Activated T-cell treated with anti-CD3 and anti-CD28 coated beads for 48 hours (primary cell): ENCODE data around the gene LDLR.
"Not testable (repeated sequence)": the region's sequence is repeated elsewhere in the genome, so short reads cannot be mapped to it uniquely, and the experiment has no call there.

Experiments
- DNase-seq: peaks from one replicate; pipeline ENCODE4 v3.0.0-alpha.2; 2020; ENCODE audit warnings: low read depth

Gene LDLR

GRCh38 chr19:11173516-11174155, 84.4 kb downstream of the LDLR start:
- no peak for DNase-seq

GRCh38 chr19:11174336-11174735, 85.1 kb downstream of the LDLR start:
- DNase-seq, result no peak

GRCh38 chr19:11175920-11176319, 86.7 kb downstream of the LDLR start:
- no peak for DNase-seq

DNA sequence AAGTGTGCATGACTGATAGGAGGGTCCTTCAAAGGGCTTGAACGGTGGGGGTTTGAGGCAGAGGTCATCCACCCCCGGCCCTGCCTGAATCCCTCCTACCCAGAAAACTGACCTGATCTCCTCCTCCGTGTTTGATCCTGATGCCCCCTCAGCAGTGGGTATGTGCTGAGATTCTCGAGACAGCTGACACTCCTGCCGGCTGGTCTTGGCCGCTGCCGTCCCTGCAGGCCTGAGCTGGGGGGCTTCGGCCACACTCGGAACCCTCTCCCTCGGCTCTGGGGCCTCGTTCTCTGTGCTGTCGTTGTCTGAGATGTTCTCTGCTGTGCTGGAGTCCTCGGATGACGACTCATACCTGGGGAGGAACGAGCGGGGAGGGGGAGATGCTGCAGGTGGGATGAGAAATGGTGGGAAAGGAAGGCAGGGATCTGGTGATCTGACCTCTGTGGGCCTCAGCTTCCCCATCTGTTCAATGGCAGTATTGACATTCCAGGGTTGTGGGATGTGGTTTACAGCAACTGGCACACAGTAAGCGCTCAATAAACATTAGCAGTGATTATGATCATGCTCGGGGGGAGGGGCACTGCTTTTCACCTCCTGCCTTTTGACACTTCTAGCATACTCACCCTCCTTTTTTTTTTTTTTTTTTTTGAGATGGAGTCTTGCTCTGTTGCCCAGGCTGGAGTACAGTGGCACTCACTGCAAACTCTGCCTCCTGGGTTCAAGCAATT, 87.4 kb downstream of the LDLR start:
- no peak for DNase-seq

- DNase-seq, result no peak
Measured at GRCh38 chr19:11177592-11177991, 88.3 kb downstream of the LDLR start.

GRCh38 chr19:11179145-11179465, 89.8 kb downstream of the LDLR start:
- not testable (repeated sequence) for DNase-seq

GRCh38 chr19:11179716-11180297, 90.5 kb downstream of the LDLR start:
- DNase-seq, result no peak

DNA sequence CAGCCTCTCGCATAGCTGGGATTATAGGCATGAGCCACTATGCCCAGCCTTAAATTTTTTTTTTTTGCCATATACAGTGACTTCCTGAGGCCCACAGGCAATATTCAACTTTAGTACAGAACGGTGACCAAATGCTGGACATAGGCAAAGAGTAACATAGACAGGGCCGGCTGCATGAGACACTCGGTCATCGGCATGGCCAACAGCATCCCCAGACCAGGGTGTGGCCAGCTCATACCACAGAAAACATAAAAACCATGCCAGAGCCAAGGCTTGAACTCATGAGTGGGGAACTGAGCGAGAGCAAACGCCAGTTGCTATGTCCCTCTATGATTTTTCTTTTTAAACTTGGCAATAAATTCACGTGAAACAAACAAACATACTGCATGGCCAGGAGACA, 91.1 kb downstream of the LDLR start:
- no peak for DNase-seq

GRCh38 chr19:11180975-11181374, 91.7 kb downstream of the LDLR start:
- not testable (repeated sequence) for DNase-seq

DNA sequence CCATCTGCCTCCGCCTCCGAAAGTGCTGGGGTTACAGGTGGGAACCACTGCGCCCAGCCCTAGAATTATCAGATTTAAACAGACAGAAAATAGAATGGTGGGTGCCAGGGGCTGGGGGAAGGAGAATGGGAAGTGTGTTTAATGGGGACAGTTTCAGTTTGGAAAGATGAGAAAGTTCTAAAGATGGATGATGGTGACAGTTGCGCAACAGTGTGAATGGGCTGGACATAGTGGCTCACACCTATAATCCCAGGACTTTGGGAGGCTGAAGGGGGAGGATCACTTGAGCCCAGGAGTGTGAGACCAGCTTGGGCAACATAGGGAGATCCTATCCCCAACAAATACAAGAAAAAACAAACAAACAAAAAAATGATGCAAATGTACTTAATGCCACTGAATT, 92.2 kb downstream of the LDLR start:
- DNase-seq, result no peak
